Muscle layer of colon (tissue), 2 donors: ENCODE results near the gene ZNRF3.

Experiments
- H3K27ac ChIP-seq: one replicate; pipeline ENCODE4 v1.7.0; 2013; ENCODE audit warnings: low read depth, mild to moderate bottlenecking, low read length, moderate library complexity
- H3K27me3 ChIP-seq, 2 donors: one replicate each; pipeline ENCODE4 v1.7.0; 2013; ENCODE audit warnings: low read length in 2 of 2, mild to moderate bottlenecking in 2 of 2; ENCODE audit not compliant: insufficient read depth in 2 of 2, control insufficient read depth in 1 of 2
- H3K36me3 ChIP-seq: one replicate; pipeline ENCODE4 v1.7.0; 2013; ENCODE audit warnings: mild to moderate bottlenecking, low read length; ENCODE audit not compliant: insufficient read depth
- H3K4me1 ChIP-seq: one replicate; pipeline ENCODE4 v1.7.0; 2013; ENCODE audit warnings: mild to moderate bottlenecking, low read length; ENCODE audit not compliant: insufficient read depth
- H3K4me3 ChIP-seq, 2 donors: one replicate each; pipeline ENCODE4 v1.7.0; 2013; ENCODE audit warnings: low read length in 2 of 2, low read depth in 1 of 2, mild to moderate bottlenecking in 1 of 2, moderate library complexity in 1 of 2
- H3K9ac ChIP-seq: one replicate; pipeline ENCODE4 v1.7.0; 2013; ENCODE audit warnings: low read length
- H3K9me3 ChIP-seq: one replicate; pipeline ENCODE4 v1.7.0; 2013; ENCODE audit warnings: mild to moderate bottlenecking, low read length
- donor health status: abdominal sarcoma.
- donor health status: Adenocarcinoma of cecum.

The ZNRF3 gene

DNA sequence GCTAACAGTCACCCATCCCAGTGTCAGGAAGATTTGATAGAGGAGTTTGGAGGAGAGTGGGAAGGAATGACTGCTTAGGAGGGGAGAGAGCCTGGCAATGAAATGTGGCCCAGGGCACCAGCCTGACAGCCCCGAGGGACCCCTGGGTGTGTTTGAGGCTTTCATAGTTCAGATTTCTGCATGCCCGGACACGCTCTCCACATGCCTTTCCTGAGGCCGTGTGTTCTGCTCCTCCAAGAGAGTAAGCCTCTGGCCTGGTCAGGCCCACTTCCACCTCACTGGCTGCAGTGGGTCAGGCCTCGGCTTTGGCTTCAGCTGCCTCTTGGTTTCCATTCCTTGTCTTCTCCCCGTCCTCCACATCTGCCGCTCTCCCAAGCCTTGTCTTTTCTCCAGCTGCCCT, 99.8 kb downstream of the ZNRF3 start:
- Histone ChIP-seq H3K4me1 (peaks cover 6% of the 10 kb centered on the region), H3K27ac (no peak overlapping the region), H3K36me3 (peaks cover 5% of the 10 kb centered on the region)

DNA sequence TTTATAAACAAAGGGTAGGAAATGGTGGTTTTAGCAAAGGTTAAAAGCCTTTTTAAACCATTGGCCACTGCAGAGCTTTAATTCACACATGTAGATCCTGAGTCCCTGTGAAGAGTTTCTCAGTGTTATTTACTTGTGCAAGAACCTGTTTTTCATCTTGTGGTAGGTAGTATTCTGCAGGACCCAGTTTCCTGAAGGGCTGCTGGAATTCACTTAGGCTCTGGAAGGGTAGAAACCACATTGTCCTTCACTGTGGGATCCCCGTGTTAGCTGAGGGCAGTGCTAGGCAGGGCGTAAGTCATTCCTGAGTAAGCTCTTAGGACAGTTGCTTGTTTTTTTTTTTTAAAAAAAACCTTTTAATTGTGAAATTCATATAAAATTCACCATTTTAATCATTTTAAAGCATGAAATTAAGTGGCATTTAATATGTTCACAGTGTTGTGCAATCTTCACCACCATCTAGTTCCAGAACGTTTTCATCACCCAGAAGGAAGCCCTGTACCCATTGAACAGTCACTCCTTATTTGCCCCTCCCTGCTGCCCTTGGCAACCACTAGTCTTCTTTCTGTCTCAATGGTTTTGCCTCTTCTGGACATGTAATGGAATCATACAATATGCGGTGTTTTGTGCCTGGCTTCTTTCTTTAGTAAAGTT, 100.5 kb downstream of the ZNRF3 start:
- peaks cover 5% of the 10 kb centered on the region for H3K36me3 ChIP-seq
- H3K9ac ChIP-seq = no peak overlapping the region
- H3K4me3 ChIP-seq = no peak overlapping the region
- H3K27me3 ChIP-seq = no peaks in the 10 kb centered on the region
- H3K27ac ChIP-seq = no peak overlapping the region
- H3K9me3 ChIP-seq = no peaks in the 10 kb centered on the region
- peaks cover 8% of the 10 kb centered on the region for H3K4me1 ChIP-seq

More for the DNA sequence above, 99.8 kb downstream of the ZNRF3 start:
- Histone ChIP-seq H3K4me3 (no peak overlapping the region), H3K27me3 (no peaks in the 10 kb centered on the region), H3K9ac (no peak overlapping the region), H3K9me3 (no peaks in the 10 kb centered on the region)

- H3K4me3 ChIP-seq = no peak overlapping the region
- H3K36me3 ChIP-seq = peaks cover 5% of the 10 kb centered on the region
- H3K9ac ChIP-seq = no peak overlapping the region
- H3K4me1 ChIP-seq = peaks cover 15% of the 10 kb centered on the region
- H3K27me3 ChIP-seq = no peaks in the 10 kb centered on the region
- no peak overlapping the region for H3K27ac ChIP-seq
- no peaks in the 10 kb centered on the region for H3K9me3 ChIP-seq
Measured at GRCh38 chr22:28984482-28985158, 101.2 kb downstream of the ZNRF3 start.

- Histone ChIP-seq H3K27ac (no peak overlapping the region), H3K27me3 (no peaks in the 10 kb centered on the region), H3K4me3 (no peak overlapping the region), H3K36me3 (peaks cover 5% of the 10 kb centered on the region), H3K9me3 (no peaks in the 10 kb centered on the region), H3K9ac (no peak overlapping the region), H3K4me1 (peaks cover 19% of the 10 kb centered on the region)
Measured at GRCh38 chr22:28985581-28986290, 102.4 kb downstream of the ZNRF3 start.

GRCh38 chr22:28986366-28986765, 103.0 kb downstream of the ZNRF3 start:
- Histone ChIP-seq H3K4me1 (peaks cover 19% of the 10 kb centered on the region), H3K27ac (no peak overlapping the region), H3K9me3 (no peaks in the 10 kb centered on the region), H3K36me3 (peaks cover 5% of the 10 kb centered on the region), H3K4me3 (no peak overlapping the region), H3K9ac (no peak overlapping the region), H3K27me3 (no peaks in the 10 kb centered on the region)

DNA sequence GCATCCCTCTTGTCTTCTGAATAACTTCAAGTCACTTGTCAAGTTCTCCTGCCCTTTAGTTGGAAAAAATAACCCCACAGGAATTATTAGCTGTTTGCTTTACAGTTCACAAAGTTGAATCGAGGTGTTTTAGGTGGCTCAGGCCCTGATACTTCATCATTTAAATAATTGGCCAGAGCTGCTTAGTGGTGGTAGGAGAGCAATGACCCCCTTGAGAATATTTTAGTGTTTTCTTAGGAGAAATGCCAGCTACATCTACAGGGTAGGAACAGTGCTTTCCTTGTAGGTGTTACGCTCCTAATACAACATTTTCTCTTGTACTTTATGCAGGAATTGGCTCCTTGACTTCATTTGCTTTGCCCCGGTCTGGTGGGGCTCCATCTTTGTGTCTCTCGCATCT, 105.1 kb downstream of the ZNRF3 start:
- no peak overlapping the region for H3K9ac ChIP-seq
- H3K36me3 ChIP-seq = peaks cover 5% of the 10 kb centered on the region
- no peak overlapping the region for H3K4me3 ChIP-seq
- H3K27me3 ChIP-seq = no peaks in the 10 kb centered on the region
- peaks cover 19% of the 10 kb centered on the region for H3K4me1 ChIP-seq
- H3K27ac ChIP-seq = no peak overlapping the region
- H3K9me3 ChIP-seq = no peaks in the 10 kb centered on the region

GRCh38 chr22:28989035-28989464, 105.7 kb downstream of the ZNRF3 start:
- no peak overlapping the region for H3K27ac ChIP-seq

DNA sequence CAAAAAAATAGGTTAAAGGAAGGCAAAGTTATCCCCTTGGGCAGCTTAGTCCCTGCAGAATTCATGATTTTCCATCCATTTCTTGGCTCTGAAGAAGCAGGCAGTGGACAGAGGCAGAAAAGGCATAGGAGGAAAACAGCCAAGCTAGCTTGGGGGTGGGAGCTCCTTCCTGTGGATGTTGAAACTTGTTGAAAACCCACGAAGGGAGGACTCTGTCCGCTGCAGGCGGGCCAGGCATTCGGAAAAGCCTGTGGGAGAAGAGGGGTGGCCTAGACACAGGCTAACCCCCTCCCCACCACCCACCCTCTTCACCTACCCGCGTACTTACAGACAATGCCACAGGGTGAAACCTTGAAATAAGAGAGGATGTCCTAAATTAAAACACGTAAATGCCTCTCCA, 106.1 kb downstream of the ZNRF3 start:
- Histone ChIP-seq H3K4me3 (no peak overlapping the region), H3K4me1 (peaks cover 19% of the 10 kb centered on the region), H3K9me3 (no peaks in the 10 kb centered on the region), H3K9ac (no peak overlapping the region), H3K36me3 (peaks cover 5% of the 10 kb centered on the region), H3K27me3 (no peaks in the 10 kb centered on the region), H3K27ac (no peak overlapping the region)

More at GRCh38 chr22:28989035-28989464, 105.7 kb downstream of the ZNRF3 start:
- no peak overlapping the region for H3K9ac ChIP-seq
- peaks cover 5% of the 10 kb centered on the region for H3K36me3 ChIP-seq
- H3K4me3 ChIP-seq = no peak overlapping the region
- H3K9me3 ChIP-seq = no peaks in the 10 kb centered on the region
- no peaks in the 10 kb centered on the region for H3K27me3 ChIP-seq
- H3K4me1 ChIP-seq = peaks cover 19% of the 10 kb centered on the region

DNA sequence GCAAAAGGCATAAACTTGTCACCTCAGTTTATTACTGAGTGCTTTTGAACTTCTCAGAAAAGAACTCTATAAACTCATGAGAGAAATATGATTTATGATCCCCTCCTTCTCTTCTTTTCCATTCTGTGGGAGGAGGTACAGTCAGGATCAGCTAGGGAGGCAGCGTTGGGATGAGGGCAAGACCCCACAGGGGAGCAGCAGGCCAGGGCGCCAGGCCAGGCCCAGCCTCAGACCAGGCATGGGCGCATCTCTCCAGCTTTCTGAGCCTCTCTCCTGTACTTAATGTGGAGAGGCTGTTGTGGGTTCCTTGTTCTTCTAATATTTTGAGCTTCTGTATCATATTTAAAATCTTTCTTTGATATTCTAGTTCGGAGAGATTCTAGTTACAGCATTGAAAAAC, 106.5 kb downstream of the ZNRF3 start:
- H3K9me3 ChIP-seq = no peaks in the 10 kb centered on the region
- H3K36me3 ChIP-seq = peaks cover 5% of the 10 kb centered on the region
- no peak overlapping the region for H3K4me3 ChIP-seq
- no peak overlapping the region for H3K9ac ChIP-seq
- peaks cover 19% of the 10 kb centered on the region for H3K4me1 ChIP-seq
- H3K27ac ChIP-seq = no peak overlapping the region
- no peaks in the 10 kb centered on the region for H3K27me3 ChIP-seq

GRCh38 chr22:28992565-28993356, 109.4 kb downstream of the ZNRF3 start:
- H3K9ac ChIP-seq = no peak overlapping the region
- H3K36me3 ChIP-seq = no peaks in the 10 kb centered on the region
- no peak overlapping the region for H3K27ac ChIP-seq
- H3K4me3 ChIP-seq = no peak overlapping the region
- H3K4me1 ChIP-seq = peaks cover 19% of the 10 kb centered on the region
- no peaks in the 10 kb centered on the region for H3K9me3 ChIP-seq
- H3K27me3 ChIP-seq = no peaks in the 10 kb centered on the region

DNA sequence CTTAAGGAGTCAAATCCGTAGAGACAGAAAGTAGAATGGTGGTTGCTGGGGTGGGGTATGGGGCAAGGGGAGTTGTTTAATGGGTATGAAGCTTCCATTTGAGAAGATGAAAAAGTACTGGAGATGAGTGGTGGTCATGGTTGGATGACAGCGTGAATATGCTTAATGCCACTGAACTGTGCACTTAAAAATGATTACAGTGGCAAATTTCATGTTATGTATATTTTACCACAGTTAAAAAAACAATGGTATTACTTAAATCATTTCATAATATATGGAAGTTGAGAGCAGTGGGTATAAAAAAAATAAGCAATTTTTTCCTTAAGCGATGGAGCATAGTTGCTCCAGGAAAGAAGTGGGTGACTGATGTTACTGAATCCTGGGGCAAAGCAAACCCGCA, 111.2 kb downstream of the ZNRF3 start:
- Histone ChIP-seq H3K36me3 (no peaks in the 10 kb centered on the region), H3K9me3 (no peaks in the 10 kb centered on the region), H3K27ac (no peak overlapping the region), H3K9ac (no peak overlapping the region), H3K4me1 (peaks cover 5% of the 10 kb centered on the region), H3K4me3 (no peak overlapping the region), H3K27me3 (no peaks in the 10 kb centered on the region)
